Measurements from ENCODE around the gene PPP2R1A. TPM values are rescaled to one million over a fixed set of nuclear protein-coding genes. Genes with fewer than 3 reads are reported as not detected.

PPP2R1A gene
- total and polyA plus RNA-seq, 2 of the 13 experiments (the other 11 are each of a cell fraction or from before 2014, with no cell fraction given) = 86.7 to 130 TPM

DNA sequence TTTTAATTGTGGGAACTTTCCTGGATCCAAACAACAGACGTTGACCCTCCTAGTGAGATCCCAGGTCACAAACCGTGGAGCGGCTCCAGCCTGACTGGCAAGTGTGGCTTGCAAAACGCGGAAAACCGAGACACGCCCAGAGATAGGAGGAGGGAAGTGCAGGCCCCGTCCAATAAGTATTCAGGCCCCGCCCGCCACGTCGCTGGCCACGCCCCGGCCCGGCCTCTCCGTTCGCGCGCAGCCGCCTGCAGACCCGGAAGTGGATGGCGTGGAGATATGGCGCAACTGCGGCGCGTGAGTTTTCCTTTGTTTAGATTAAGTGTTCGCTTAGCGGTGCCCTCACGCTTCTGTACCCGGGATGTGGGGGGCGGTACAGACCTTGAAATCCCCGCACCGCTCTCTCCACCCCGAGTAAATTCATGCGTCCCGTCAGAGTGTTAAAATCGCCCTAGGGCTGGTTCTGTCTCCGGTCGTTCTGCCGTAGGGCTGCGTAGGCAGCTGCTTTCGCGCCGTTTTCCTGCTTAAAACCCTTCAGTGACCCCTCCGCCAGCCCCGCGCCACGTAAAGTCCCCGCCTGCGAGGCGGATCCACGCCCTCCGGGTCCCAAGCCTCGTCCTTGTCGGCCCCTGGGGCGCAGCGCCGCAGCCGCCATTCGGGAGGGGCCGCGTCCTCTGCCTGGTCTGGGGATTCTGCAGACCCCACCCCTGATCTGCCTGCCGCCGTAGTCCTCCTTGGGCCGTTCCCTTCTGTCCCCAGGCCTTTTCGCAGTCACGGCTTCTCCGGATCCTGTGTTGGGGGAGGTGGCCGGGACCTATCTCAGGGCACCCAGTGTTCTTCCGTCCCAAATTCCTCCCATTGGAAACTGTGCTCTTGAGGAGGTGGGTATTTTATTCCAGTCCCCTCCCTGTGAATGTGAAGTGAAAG is 79.7 kb downstream of the PPP2R1A start, which contains the start of gene ZNF766 (continued):
- no peak for TF ChIP-seq ZNF343 (CRISPR knock-in tag; IDR thresholded peaks at IDR 0.05)
- peak; percentile 78 for TF ChIP-seq HDAC2 (CRISPR knock-in tag; IDR thresholded peaks at IDR 0.05)
- TF ChIP-seq CAMTA2 (CRISPR knock-in tag; IDR thresholded peaks at IDR 0.05; ENCODE audit: borderline replicate concordance) = no peak
- TF ChIP-seq TARDBP (CRISPR knock-in tag; IDR thresholded peaks at IDR 0.05) = peak; percentile 64; the same call in 1 of the 2 replicates
- peak; percentile 81; the same call in 1 of the 2 replicates for TF ChIP-seq MYC (CRISPR knock-in tag; IDR thresholded peaks at IDR 0.05; ENCODE audit: borderline replicate concordance)
- 0 out of 2 replicates have a peak, but pooled peaks have one; percentile 47 for TF ChIP-seq ZNF660 (CRISPR knock-in tag; IDR thresholded peaks at IDR 0.05; ENCODE audit: borderline replicate concordance, low read depth)
- no peak for TF ChIP-seq MTF1 (CRISPR knock-in tag; IDR thresholded peaks at IDR 0.05)
- no peak for TF ChIP-seq ZNF878 (CRISPR knock-in tag; IDR thresholded peaks at IDR 0.05)
- peak; percentile 72 for TF ChIP-seq SPEN (CRISPR knock-in tag; IDR thresholded peaks at IDR 0.05; ENCODE audit: low read depth)
- TF ChIP-seq AGO2 (optimal IDR thresholded peaks at IDR 0.05; ENCODE audit: low read depth, low read length) = peak; percentile 88
- no peak for TF ChIP-seq ZNF44 (CRISPR knock-in tag; IDR thresholded peaks at IDR 0.05)
- TF ChIP-seq ZNF253 (CRISPR knock-in tag; IDR thresholded peaks at IDR 0.05; ENCODE audit: borderline replicate concordance) = no peak
- TF ChIP-seq TBL1XR1 (IDR thresholded peaks at IDR 0.05; ENCODE audit: borderline replicate concordance, low read length, partially characterized antibody) = no peak
- TF ChIP-seq ZNF766 (CRISPR knock-in tag; IDR thresholded peaks at IDR 0.05; ENCODE audit: borderline replicate concordance) = no peak
- peak; percentile 77; the same call in 1 of the 2 replicates for TF ChIP-seq ZSCAN9 (CRISPR knock-in tag; IDR thresholded peaks at IDR 0.05; ENCODE audit: borderline replicate concordance)
- TF ChIP-seq U2AF1 (optimal IDR thresholded peaks at IDR 0.05; ENCODE audit: low read depth, low read length) = no peak
- TF ChIP-seq, protein P1, sequence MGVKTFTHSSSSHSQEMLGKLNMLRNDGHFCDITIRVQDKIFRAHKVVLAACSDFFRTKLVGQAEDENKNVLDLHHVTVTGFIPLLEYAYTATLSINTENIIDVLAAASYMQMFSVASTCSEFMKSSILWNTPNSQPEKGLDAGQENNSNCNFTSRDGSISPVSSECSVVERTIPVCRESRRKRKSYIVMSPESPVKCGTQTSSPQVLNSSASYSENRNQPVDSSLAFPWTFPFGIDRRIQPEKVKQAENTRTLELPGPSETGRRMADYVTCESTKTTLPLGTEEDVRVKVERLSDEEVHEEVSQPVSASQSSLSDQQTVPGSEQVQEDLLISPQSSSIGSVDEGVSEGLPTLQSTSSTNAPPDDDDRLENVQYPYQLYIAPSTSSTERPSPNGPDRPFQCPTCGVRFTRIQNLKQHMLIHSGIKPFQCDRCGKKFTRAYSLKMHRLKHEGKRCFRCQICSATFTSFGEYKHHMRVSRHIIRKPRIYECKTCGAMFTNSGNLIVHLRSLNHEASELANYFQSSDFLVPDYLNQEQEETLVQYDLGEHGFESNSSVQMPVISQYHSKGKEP (CRISPR knock-in tag; IDR thresholded peaks at IDR 0.05) = no peak
- peak; percentile 77 for TF ChIP-seq GATAD1 (CRISPR knock-in tag; IDR thresholded peaks at IDR 0.05)
- TF ChIP-seq, protein P2, sequence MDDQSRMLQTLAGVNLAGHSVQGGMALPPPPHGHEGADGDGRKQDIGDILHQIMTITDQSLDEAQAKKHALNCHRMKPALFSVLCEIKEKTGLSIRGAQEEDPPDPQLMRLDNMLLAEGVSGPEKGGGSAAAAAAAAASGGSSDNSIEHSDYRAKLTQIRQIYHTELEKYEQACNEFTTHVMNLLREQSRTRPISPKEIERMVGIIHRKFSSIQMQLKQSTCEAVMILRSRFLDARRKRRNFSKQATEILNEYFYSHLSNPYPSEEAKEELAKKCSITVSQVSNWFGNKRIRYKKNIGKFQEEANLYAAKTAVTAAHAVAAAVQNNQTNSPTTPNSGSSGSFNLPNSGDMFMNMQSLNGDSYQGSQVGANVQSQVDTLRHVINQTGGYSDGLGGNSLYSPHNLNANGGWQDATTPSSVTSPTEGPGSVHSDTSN (CRISPR knock-in tag; IDR thresholded peaks at IDR 0.05; ENCODE audit: borderline replicate concordance) = no peak
- TF ChIP-seq ZMYM4 (CRISPR knock-in tag; IDR thresholded peaks at IDR 0.05) = peak; percentile 92
- no peak; the same call in 1 of the 2 replicates for TF ChIP-seq YEATS2 (CRISPR knock-in tag; IDR thresholded peaks at IDR 0.05; ENCODE audit: borderline replicate concordance)

All from HepG2 (cell line).